Prostate gland (tissue), 2 donors: ENCODE data around the gene C3orf20. TPM values are rescaled to one million over a fixed set of nuclear protein-coding genes. Genes with fewer than 3 reads are reported as not detected.
"Not testable (repeated sequence)": the region's sequence is repeated elsewhere in the genome, so short reads cannot be mapped to it uniquely, and the experiment has no call there.

Experiments used
- DNase-seq: peaks from one replicate; pipeline ENCODE4 v3.0.0-alpha.2; 2019; ENCODE audit warnings: low spot score
- H3K27ac ChIP-seq, 2 donors: fragments of 200-600 bp; sonication (generic); 2 replicates each; pipeline ENCODE4 v1.5.1; 2017 to 2019
- H3K27me3 ChIP-seq: fragments of 200-600 bp; sonication (generic); replicated peaks from 2 replicates; pipeline ENCODE4 v1.5.1; 2019; ENCODE audit not compliant: insufficient read depth
- H3K36me3 ChIP-seq, 2 donors: fragments of 200-600 bp; sonication (generic); 1 replicate in 1 of 2; 2 replicates in 1 of 2; pipeline versions ENCODE4 v1.5.1 to v1.8.1; 2017 to 2019
- H3K4me1 ChIP-seq: fragments of 200-600 bp; sonication (generic); replicated peaks from 2 replicates; pipeline ENCODE4 v1.5.1; 2019
- H3K4me3 ChIP-seq, 2 donors: fragments of 200-600 bp; sonication (generic); 2 replicates each; pipeline ENCODE4 v1.5.1; 2017 to 2019
- H3K9me3 ChIP-seq: fragments of 200-600 bp; sonication (generic); 2 replicates; pipeline ENCODE4 v1.5.1; 2017
- CTCF ChIP-seq, 4 experiments: fragments of 200-600 bp in 2 of 4; fragments of 450-650 bp in 2 of 4; sonication (generic) in 2 of 4; IDR thresholded peaks; 1 replicate in 3 of 4; 2 replicates in 1 of 4; pipeline ENCODE4 v1.5.1; 2016 to 2019; ENCODE audit warnings: antibody characterized with exemption in 4 of 4, mild to moderate bottlenecking in 2 of 4, moderate library complexity in 2 of 4
- POLR2A ChIP-seq: fragments of 450-650 bp; IDR thresholded peaks from one replicate; pipeline ENCODE4 v1.6.1; 2016; ENCODE audit warnings: antibody characterized with exemption, mild to moderate bottlenecking
- POLR2AphosphoS5 ChIP-seq: sonication (generic); formaldehyde crosslinking; IDR thresholded peaks from one replicate; pipeline ENCODE4 v1.6.1; 2017; ENCODE audit warnings: antibody characterized with exemption
- WGBS: methylation state at CpG from one replicate; pipeline ENCODE4 v1.1.5; 2018; 5-methylcytosine and 5-hydroxymethylcytosine counted together
- intact Hi-C: fragments of 100-400 bp; cut with DNase I; formaldehyde crosslinking; loops from one replicate; pipeline ENCODE4 v1.14.2; 2022
- total RNA-seq, 2 donors: library from RNA; depleted of rRNA; stranded (reverse); fragments of >200 nt; gene quantifications; one replicate each; pipeline ENCODE4 v1.1.0, GENCODE V29; 2016

Gene C3orf20
- total RNA-seq, 2 donors from 2014 or later: 0.28 TPM; not detected in 1

GRCh38 chr3:14806641-14807263 lies 131.8 kb downstream of the C3orf20 start:
- H3K27ac ChIP-seq: no peak overlapping the region
- no peak overlapping the region for H3K4me3 ChIP-seq
- no peak for DNase-seq
- H3K36me3 ChIP-seq: no peaks in the 10 kb centered on the region
- WGBS: 78% methylated on average over 8 of the region's 8 CpGs
- intact Hi-C loops: no loop called here
- no peaks in the 10 kb centered on the region for H3K27me3 ChIP-seq
- H3K4me1 ChIP-seq: no peaks in the 10 kb centered on the region
- TF ChIP-seq POLR2A: no peak
- no peak for TF ChIP-seq CTCF (IDR thresholded peaks at IDR 0.05)
- TF ChIP-seq POLR2AphosphoS5: no peak
- H3K9me3 ChIP-seq: no peaks in the 10 kb centered on the region

GRCh38 chr3:14808025-14808424 lies 133.1 kb downstream of the C3orf20 start:
- TF ChIP-seq POLR2A (no peak), POLR2AphosphoS5 (no peak), CTCF (IDR thresholded peaks at IDR 0.05) (no peak)
- Histone ChIP-seq H3K4me1 (no peaks in the 10 kb centered on the region), H3K9me3 (no peaks in the 10 kb centered on the region), H3K27me3 (no peaks in the 10 kb centered on the region), H3K4me3 (no peak overlapping the region), H3K27ac (no peak overlapping the region), H3K36me3 (no peaks in the 10 kb centered on the region)
- intact Hi-C loops: no loop called here
- no peak for DNase-seq

GRCh38 chr3:14808502-14809266 lies 133.7 kb downstream of the C3orf20 start:
- intact Hi-C loops: no loop called here
- TF ChIP-seq CTCF (IDR thresholded peaks at IDR 0.05): no peak
- no peak for TF ChIP-seq POLR2A
- TF ChIP-seq POLR2AphosphoS5: no peak
- no peak overlapping the region for H3K27ac ChIP-seq
- H3K9me3 ChIP-seq: no peaks in the 10 kb centered on the region
- no peaks in the 10 kb centered on the region for H3K36me3 ChIP-seq
- H3K4me3 ChIP-seq: no peak overlapping the region
- DNase-seq: no peak
- WGBS: 80% methylated on average over 5 of the region's 5 CpGs
- H3K27me3 ChIP-seq: no peaks in the 10 kb centered on the region
- H3K4me1 ChIP-seq: no peaks in the 10 kb centered on the region

GRCh38 chr3:14809611-14810010 lies 134.7 kb downstream of the C3orf20 start:
- intact Hi-C loops: loop anchor here (5.0 kb wide), 1 partner anchor 93 kb away; no protein-coding TSS in a partner anchor
- not testable (repeated sequence) for H3K4me1 ChIP-seq

GRCh38 chr3:14810070-14810791 lies 135.3 kb downstream of the C3orf20 start:
- Histone ChIP-seq H3K27ac (peak overlapping the region in 1 of 2 donors; percentile 51), H3K9me3 (no peaks in the 10 kb centered on the region), H3K36me3 (no peaks in the 10 kb centered on the region), H3K4me1 (no peaks in the 10 kb centered on the region), H3K4me3 (peak overlapping the region; percentile 28 to 35), H3K27me3 (no peaks in the 10 kb centered on the region)
- intact Hi-C loops: loop anchor here (5.0 kb wide), 1 partner anchor 92 kb away; no protein-coding TSS in a partner anchor
- DNase-seq: no peak
- 7% methylated on average over 35 of the region's 85 CpGs for WGBS
- TF ChIP-seq POLR2AphosphoS5: no peak
- no peak for TF ChIP-seq CTCF (IDR thresholded peaks at IDR 0.05)
- no peak for TF ChIP-seq POLR2A

More at GRCh38 chr3:14809611-14810010, 134.7 kb downstream of the C3orf20 start:
- DNase-seq, H3K27ac ChIP-seq, H3K27me3 ChIP-seq, H3K36me3 ChIP-seq, H3K9me3 ChIP-seq: not testable (repeated sequence)
- H3K4me3 ChIP-seq: peak overlapping the region in 1 of 2 donors; percentile 26
- 61% methylated on average over 9 of the region's 9 CpGs for WGBS
